SU-DHL-6 (cell line): ENCODE results near the gene ACACB.

Source experiments
- H2AFZ ChIP-seq: fragments of 200-600 bp; sonication (generic); 2 replicates; pipeline ENCODE4 v1.6.1; 2014; ENCODE audit warnings: low read depth, mild to moderate bottlenecking, moderate library complexity, mixed read lengths, antibody characterized with exemption, low read length; ENCODE audit not compliant: severe bottlenecking
- H3F3A ChIP-seq: fragments of 200-600 bp; shearing (Covaris generic); 2 replicates; pipeline ENCODE4 v1.6.0; 2016; ENCODE audit warnings: antibody characterized with exemption, mild to moderate bottlenecking; ENCODE audit not compliant: insufficient read depth
- H3K27ac ChIP-seq: fragments of 200-600 bp; sonication (generic); 2 replicates; pipeline ENCODE4 v1.5.1; 2016; ENCODE audit warnings: low read depth, mild to moderate bottlenecking, low read length, moderate library complexity, mixed read lengths
- H3K27me3 ChIP-seq: fragments of 200-600 bp; sonication (generic), shearing (Covaris generic); 2 replicates; pipeline ENCODE4 v1.6.0; 2014; ENCODE audit warnings: mild to moderate bottlenecking, low read length
- H3K36me3 ChIP-seq: fragments of 200-600 bp; sonication (generic); 2 replicates; pipeline ENCODE4 v1.6.1; 2014; ENCODE audit warnings: mild to moderate bottlenecking, low read length, mixed read lengths
- H3K4me2 ChIP-seq: fragments of 300-600, 200-600 bp; shearing (Covaris generic), sonication (generic); 2 replicates; pipeline ENCODE4 v1.6.0; 2014; ENCODE audit warnings: low read length, low read depth, mild to moderate bottlenecking; ENCODE audit not compliant: poor library complexity, severe bottlenecking
- H3K4me3 ChIP-seq: fragments of 200-600 bp; sonication (generic); 2 replicates; pipeline ENCODE4 v1.5.1; 2014; ENCODE audit warnings: antibody characterized with exemption, low read length, mild to moderate bottlenecking, mixed read lengths; ENCODE audit not compliant: insufficient read depth, poor library complexity, severe bottlenecking
- H3K79me2 ChIP-seq: fragments of 200-600 bp; sonication (generic); 2 replicates; pipeline ENCODE4 v1.6.1; 2014; ENCODE audit warnings: mild to moderate bottlenecking, low read length, moderate library complexity; ENCODE audit not compliant: insufficient read depth
- H3K9ac ChIP-seq: fragments of 200-600 bp; sonication (generic); 2 replicates; pipeline ENCODE4 v1.7.0; 2014; ENCODE audit warnings: mild to moderate bottlenecking, low read length
- H3K9me2 ChIP-seq: fragments of 200-600 bp; sonication (generic); replicated peaks from 2 replicates; pipeline ENCODE4 v1.6.1; 2014; ENCODE audit warnings: low read length; ENCODE audit not compliant: insufficient read depth
- H3K9me3 ChIP-seq: fragments of 200-600 bp; sonication (generic); 2 replicates; pipeline ENCODE4 v1.6.1; 2014; ENCODE audit warnings: low read length, mixed read lengths; ENCODE audit not compliant: insufficient read depth
- H4K20me1 ChIP-seq: fragments of 200-600 bp; sonication (generic); 2 replicates; pipeline ENCODE4 v1.6.1; 2014; ENCODE audit warnings: low read depth, mild to moderate bottlenecking, antibody characterized with exemption, low read length, moderate library complexity, mixed read lengths
- EZH2phosphoT487 ChIP-seq: fragments of 200-600 bp; sonication (generic), shearing (Covaris generic); conservative IDR thresholded peaks from 2 replicates; pipeline ENCODE4 v1.6.1; 2018; ENCODE audit warnings: mild to moderate bottlenecking, antibody characterized with exemption, low read length, moderate library complexity, mixed read lengths
- TF ChIP-seq, protein P1 (sequence below): fragments of 200-600 bp; sonication (generic); IDR thresholded peaks from one replicate; pipeline ENCODE4 v1.5.1; 2017; ENCODE audit warnings: antibody characterized with exemption, mild to moderate bottlenecking, low read length, moderate library complexity; ENCODE audit not compliant: insufficient read depth, poor library complexity, severe bottlenecking

Gene ACACB

DNA sequence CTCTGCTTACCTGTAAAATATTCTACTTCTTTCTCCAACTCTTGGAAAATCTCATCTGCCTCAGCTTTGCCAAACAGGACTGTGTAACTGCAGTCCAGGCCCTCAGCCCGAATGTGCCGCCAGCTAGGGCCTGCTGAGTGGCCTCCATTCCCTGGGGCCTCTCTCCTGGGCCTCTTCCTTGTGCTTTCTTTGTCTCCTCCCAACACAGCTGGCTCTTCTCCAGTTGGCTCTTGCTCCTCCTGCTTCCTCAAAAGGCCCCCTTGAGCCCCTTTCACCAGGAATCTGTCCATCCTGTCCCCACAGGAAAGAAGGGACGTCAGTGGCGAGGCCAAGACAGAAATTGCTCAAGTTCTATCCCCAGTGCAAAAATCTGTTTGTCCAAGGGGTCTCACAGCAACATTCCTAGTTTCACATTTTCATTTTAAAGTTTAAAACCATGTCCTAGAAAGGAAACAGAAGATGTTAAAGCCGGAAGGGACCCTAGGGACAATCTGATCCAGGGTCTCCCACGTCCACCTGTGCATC is 23.8 kb upstream of the ACACB start:
- Histone ChIP-seq H3K79me2 (peaks cover 18% of the 10 kb centered on the region), H2AFZ (peak overlapping the region; percentile 68), H4K20me1 (no peaks in the 10 kb centered on the region), H3K4me2 (peak overlapping the region; percentile 89), H3K27ac (peak overlapping the region; percentile 58), H3K9ac (peak overlapping the region; percentile 71), H3K9me2 (no peaks in the 10 kb centered on the region), H3F3A (peaks cover 6% of the 10 kb centered on the region; the same call in 1 of the 2 replicates), H3K27me3 (no peaks in the 10 kb centered on the region), H3K36me3 (no peaks in the 10 kb centered on the region), H3K4me3 (peak overlapping the region; percentile 65), H3K9me3 (no peaks in the 10 kb centered on the region)
- TF ChIP-seq, protein P1, sequence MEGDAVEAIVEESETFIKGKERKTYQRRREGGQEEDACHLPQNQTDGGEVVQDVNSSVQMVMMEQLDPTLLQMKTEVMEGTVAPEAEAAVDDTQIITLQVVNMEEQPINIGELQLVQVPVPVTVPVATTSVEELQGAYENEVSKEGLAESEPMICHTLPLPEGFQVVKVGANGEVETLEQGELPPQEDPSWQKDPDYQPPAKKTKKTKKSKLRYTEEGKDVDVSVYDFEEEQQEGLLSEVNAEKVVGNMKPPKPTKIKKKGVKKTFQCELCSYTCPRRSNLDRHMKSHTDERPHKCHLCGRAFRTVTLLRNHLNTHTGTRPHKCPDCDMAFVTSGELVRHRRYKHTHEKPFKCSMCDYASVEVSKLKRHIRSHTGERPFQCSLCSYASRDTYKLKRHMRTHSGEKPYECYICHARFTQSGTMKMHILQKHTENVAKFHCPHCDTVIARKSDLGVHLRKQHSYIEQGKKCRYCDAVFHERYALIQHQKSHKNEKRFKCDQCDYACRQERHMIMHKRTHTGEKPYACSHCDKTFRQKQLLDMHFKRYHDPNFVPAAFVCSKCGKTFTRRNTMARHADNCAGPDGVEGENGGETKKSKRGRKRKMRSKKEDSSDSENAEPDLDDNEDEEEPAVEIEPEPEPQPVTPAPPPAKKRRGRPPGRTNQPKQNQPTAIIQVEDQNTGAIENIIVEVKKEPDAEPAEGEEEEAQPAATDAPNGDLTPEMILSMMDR, result no peak
- TF ChIP-seq EZH2phosphoT487, result no peak

DNA sequence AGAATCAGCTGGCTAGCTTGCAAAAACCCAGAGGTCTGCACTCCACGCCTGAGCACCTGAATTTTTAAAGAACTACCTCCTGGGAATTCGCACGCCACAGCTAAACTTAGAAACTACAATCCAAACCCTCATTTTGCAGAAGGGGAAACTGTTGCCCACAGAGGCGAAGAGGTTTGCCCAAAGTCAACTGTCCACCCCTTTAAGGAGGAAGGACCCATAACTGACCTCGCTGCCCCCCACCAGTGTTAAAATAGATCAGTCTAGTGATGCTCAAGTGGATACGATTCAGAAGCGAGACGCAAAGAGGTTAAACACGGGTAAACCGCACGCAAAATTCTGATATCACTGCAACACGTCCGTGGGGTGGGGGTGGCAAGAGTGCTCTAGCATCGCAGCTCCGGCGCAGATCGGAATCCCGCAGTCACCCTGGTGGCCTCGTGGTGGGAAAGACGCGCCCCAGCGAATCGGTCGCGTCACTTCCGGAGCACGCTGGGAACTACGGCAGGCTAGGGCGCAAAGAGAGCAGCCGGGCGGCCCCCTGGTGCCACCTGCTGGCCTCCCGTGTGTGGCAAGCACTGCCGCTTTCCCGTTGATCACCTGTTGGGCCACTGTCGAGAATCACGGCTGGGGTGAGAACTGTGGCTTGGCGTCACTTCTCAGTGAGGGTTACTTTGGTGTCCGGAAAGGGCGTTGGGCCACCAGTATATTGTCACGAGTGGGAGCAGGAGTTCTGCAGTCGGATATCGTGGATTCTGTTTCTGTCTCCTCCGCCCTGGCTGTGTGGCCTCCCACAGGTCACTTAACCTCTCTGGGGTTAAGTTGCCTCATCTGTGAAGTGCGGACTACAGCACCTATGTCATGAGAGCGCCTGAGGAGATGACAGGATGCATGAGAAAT is 23.1 kb upstream of the ACACB start, which contains the start of gene ALKBH2:
Gene ALKBH2, minus strand, starts transcription at position 451 of the 897 bp plus-strand sequence. CDS start 686 bp downstream, outside the sequence.
- TF ChIP-seq, protein P1, result peak; percentile 83
- no peak for TF ChIP-seq EZH2phosphoT487
- no peaks in the 10 kb centered on the region for H3K9me3 ChIP-seq
- H3K4me3 ChIP-seq, result peak within 1 kb of the TSS; percentile 65
- peak within 1 kb of the TSS; percentile 73 for H2AFZ ChIP-seq
- peak within 1 kb of the TSS; percentile 89 for H3K4me2 ChIP-seq
- H3K9ac ChIP-seq, result peak within 1 kb of the TSS; percentile 71
- H3K27ac ChIP-seq, result peak within 1 kb of the TSS; percentile 58
- H3K9me2 ChIP-seq, result no peaks in the 10 kb centered on the region
- no peaks in the 10 kb centered on the region for H4K20me1 ChIP-seq
- H3K27me3 ChIP-seq, result no peaks in the 10 kb centered on the region
- peaks cover 18% of the 10 kb centered on the region for H3K79me2 ChIP-seq
- H3F3A ChIP-seq, result peaks cover 4% of the 10 kb centered on the region; the same call in 1 of the 2 replicates
- no peaks in the 10 kb centered on the region for H3K36me3 ChIP-seq

DNA sequence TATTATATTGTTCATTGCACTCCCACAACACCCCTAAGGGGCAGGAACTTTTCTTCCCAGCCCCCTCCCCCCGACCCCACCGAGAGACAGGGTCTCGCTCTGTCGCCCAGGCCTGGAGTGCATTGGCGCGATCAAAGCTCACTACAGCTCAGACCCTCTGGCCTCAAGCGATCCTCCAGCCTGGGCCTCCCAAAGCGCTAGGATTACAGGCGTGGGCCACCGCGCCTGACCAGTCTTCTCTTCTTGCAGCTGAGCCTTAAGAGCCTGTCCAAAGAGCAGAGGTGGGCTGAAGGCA is 19.3 kb upstream of the ACACB start:
- Histone ChIP-seq H3K27ac (peak overlapping the region; percentile 75), H3K4me2 (peak overlapping the region; percentile 85), H3K27me3 (no peaks in the 10 kb centered on the region), H2AFZ (peak overlapping the region; percentile 96), H3K9ac (peak overlapping the region; percentile 80), H4K20me1 (no peaks in the 10 kb centered on the region), H3F3A (peaks cover 4% of the 10 kb centered on the region; the same call in 1 of the 2 replicates), H3K36me3 (0 out of 2 replicates have a peak, but pooled peaks cover 3% of the 10 kb centered on the region), H3K9me2 (no peaks in the 10 kb centered on the region), H3K79me2 (peaks cover 21% of the 10 kb centered on the region), H3K4me3 (peak overlapping the region; percentile 93), H3K9me3 (no peaks in the 10 kb centered on the region)
- no peak for TF ChIP-seq EZH2phosphoT487
- TF ChIP-seq, protein P1, result no peak
